ENCODE results near the gene PRR36.

DNA sequence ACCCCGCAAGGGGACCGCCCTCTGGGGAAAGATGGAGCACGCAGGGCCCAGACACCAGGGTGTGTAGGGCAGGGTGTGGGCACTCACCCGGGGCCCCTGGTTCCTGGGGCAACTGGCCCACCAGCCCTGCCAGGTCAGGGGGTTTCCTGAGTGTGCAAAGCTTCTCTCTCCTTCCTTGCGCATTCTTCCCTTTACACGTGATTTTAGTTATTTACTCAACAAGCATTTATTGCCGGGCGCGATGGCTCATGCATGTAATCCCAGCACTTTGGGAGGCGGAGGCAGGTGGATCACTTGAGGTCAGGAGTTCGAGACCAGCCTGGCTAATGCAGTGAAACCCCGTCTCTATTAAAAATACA lies 20.4 kb downstream of the PRR36 start:
- TF ChIP-seq, protein P1, sequence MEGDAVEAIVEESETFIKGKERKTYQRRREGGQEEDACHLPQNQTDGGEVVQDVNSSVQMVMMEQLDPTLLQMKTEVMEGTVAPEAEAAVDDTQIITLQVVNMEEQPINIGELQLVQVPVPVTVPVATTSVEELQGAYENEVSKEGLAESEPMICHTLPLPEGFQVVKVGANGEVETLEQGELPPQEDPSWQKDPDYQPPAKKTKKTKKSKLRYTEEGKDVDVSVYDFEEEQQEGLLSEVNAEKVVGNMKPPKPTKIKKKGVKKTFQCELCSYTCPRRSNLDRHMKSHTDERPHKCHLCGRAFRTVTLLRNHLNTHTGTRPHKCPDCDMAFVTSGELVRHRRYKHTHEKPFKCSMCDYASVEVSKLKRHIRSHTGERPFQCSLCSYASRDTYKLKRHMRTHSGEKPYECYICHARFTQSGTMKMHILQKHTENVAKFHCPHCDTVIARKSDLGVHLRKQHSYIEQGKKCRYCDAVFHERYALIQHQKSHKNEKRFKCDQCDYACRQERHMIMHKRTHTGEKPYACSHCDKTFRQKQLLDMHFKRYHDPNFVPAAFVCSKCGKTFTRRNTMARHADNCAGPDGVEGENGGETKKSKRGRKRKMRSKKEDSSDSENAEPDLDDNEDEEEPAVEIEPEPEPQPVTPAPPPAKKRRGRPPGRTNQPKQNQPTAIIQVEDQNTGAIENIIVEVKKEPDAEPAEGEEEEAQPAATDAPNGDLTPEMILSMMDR (IDR thresholded peaks at IDR 0.05) = no peak
- no peak for TF ChIP-seq POLR2AphosphoS5 (IDR thresholded peaks at IDR 0.05)
- no peak for TF ChIP-seq POLR2A (IDR thresholded peaks at IDR 0.05)
- no peak for TF ChIP-seq EP300 (IDR thresholded peaks at IDR 0.05)

Measured in sigmoid colon (tissue), 4 donors.